ENCODE results near the gene CDK14. TPM values are rescaled to one million over a fixed set of nuclear protein-coding genes. Genes with fewer than 3 reads are reported as not detected.

CDK14 gene
- total and polyA plus RNA-seq, 2 donors (not counting 1 experiment from before 2014, with no cell fraction given): 42.1 to 167 TPM

- Mint-ChIP-seq H3K27ac (no peak overlapping the region), H3K27me3 (no peaks in the 10 kb centered on the region), H3K4me3 (no peak overlapping the region), H3K4me1 (peaks cover 3% of the 10 kb centered on the region), H3K9me3 (ENCODE audit: insufficient read depth) (peaks cover 3% of the 10 kb centered on the region)
- DNase-seq: no peak
- no peak for ATAC-seq (ENCODE audit: low read depth)
- no peaks in the 10 kb centered on the region for H4K20me1 ChIP-seq (ENCODE audit: control insufficient read depth, insufficient read depth, low read length, poor library complexity, severe bottlenecking)
- H3K4me1 ChIP-seq (ENCODE audit: control insufficient read depth in 2 of 2, insufficient read depth in 2 of 2, low read length in 2 of 2): no peaks in the 10 kb centered on the region
- H3K9ac ChIP-seq (ENCODE audit: low read length): no peak overlapping the region
- no peaks in the 10 kb centered on the region for H3K9me3 ChIP-seq (ENCODE audit: control extremely low read depth in 1 of 3, control insufficient read depth in 2 of 3, insufficient read depth in 1 of 3, low read length in 2 of 3)
- no peaks in the 10 kb centered on the region for H3K79me2 ChIP-seq (ENCODE audit: control insufficient read depth, insufficient read depth, low read length)
- POLR2A ChIA-PET: no interaction called here
- CTCF ChIA-PET: no interaction called here
- 100% methylated on average over 3 of the region's 4 CpGs for WGBS (ENCODE audit: insufficient coverage)
- intact Hi-C loops (cut with micrococcal nuclease): no loop called here
- no peaks in the 10 kb centered on the region for H3K27me3 ChIP-seq (replicated peaks in 1 of 4; ENCODE audit: control extremely low read depth in 1 of 4, control insufficient read depth in 3 of 4, insufficient read depth in 4 of 4, low read length in 3 of 4)
- no peak overlapping the region for H3K4me3 ChIP-seq (ENCODE audit: control extremely low read depth in 1 of 5, extremely low read depth in 1 of 5, insufficient read depth in 1 of 5, low read depth in 2 of 5, low read length in 4 of 5)
- peaks cover 3 to 9% of the 10 kb centered on the region in 2 experiments for H3K36me3 ChIP-seq (replicated peaks in 1 of 2; ENCODE audit: control extremely low read depth in 1 of 2, control insufficient read depth in 1 of 2, extremely low read depth in 1 of 2, insufficient read depth in 2 of 2, low read length in 1 of 2)
- no peak overlapping the region for H3K27ac ChIP-seq (ENCODE audit: low read length in 2 of 2)
- no peak overlapping the region for H3K4me2 ChIP-seq (replicated peaks; ENCODE audit: low read depth, low read length, poor library complexity, severe bottlenecking)
- no peak for TF ChIP-seq EZH2 (IDR thresholded peaks at IDR 0.05; ENCODE audit: borderline replicate concordance, insufficient read depth, low read depth, low read length, poor library complexity, severe bottlenecking)
- TF ChIP-seq, protein P1, sequence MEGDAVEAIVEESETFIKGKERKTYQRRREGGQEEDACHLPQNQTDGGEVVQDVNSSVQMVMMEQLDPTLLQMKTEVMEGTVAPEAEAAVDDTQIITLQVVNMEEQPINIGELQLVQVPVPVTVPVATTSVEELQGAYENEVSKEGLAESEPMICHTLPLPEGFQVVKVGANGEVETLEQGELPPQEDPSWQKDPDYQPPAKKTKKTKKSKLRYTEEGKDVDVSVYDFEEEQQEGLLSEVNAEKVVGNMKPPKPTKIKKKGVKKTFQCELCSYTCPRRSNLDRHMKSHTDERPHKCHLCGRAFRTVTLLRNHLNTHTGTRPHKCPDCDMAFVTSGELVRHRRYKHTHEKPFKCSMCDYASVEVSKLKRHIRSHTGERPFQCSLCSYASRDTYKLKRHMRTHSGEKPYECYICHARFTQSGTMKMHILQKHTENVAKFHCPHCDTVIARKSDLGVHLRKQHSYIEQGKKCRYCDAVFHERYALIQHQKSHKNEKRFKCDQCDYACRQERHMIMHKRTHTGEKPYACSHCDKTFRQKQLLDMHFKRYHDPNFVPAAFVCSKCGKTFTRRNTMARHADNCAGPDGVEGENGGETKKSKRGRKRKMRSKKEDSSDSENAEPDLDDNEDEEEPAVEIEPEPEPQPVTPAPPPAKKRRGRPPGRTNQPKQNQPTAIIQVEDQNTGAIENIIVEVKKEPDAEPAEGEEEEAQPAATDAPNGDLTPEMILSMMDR (IDR thresholded peaks at IDR 0.05): no peak
- no peak overlapping the region for H2AFZ ChIP-seq (ENCODE audit: insufficient read depth, low read depth, low read length, poor library complexity, severe bottlenecking)
Measured at GRCh38 chr7:90900628-90901356, 304.7 kb downstream of the CDK14 start.

DNA sequence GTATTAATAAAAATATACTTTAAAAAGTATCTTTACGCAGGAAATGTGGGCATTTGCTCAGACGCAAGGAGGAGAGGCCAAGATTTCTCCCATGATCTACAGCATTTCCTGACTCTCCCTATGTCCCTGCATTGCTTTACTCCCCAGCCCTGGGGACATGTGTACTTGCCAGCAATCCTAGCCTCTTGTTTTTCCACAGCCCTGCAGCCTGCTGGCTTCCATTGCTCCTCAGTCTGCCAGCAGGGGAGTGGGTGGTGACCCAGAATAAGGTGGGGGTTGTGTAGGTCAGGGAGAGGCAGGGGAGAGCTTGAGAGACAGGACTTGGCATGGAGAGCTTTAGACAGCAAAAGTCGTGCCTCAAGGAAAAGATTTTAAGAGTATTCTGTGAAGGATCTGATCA, 307.7 kb downstream of the CDK14 start:
- H3K27ac Mint-ChIP-seq: no peak overlapping the region

More for the DNA sequence above, 307.7 kb downstream of the CDK14 start:
- Histone ChIP-seq H3K9me3 (ENCODE audit: control extremely low read depth in 1 of 3, control insufficient read depth in 2 of 3, insufficient read depth in 1 of 3, low read length in 2 of 3) (no peaks in the 10 kb centered on the region), H3K27me3 (replicated peaks in 1 of 4; ENCODE audit: control extremely low read depth in 1 of 4, control insufficient read depth in 3 of 4, insufficient read depth in 4 of 4, low read length in 3 of 4) (no peaks in the 10 kb centered on the region), H3K36me3 (replicated peaks in 1 of 2; ENCODE audit: control extremely low read depth in 1 of 2, control insufficient read depth in 1 of 2, extremely low read depth in 1 of 2, insufficient read depth in 2 of 2, low read length in 1 of 2) (peaks cover 3 to 14% of the 10 kb centered on the region in 2 experiments), H2AFZ (ENCODE audit: insufficient read depth, low read depth, low read length, poor library complexity, severe bottlenecking) (no peak overlapping the region), H4K20me1 (ENCODE audit: control insufficient read depth, insufficient read depth, low read length, poor library complexity, severe bottlenecking) (no peaks in the 10 kb centered on the region), H3K4me2 (replicated peaks; ENCODE audit: low read depth, low read length, poor library complexity, severe bottlenecking) (no peak overlapping the region), H3K79me2 (ENCODE audit: control insufficient read depth, insufficient read depth, low read length) (no peaks in the 10 kb centered on the region), H3K27ac (ENCODE audit: low read length in 2 of 2) (no peak overlapping the region), H3K4me1 (ENCODE audit: control insufficient read depth in 2 of 2, insufficient read depth in 2 of 2, low read length in 2 of 2) (no peaks in the 10 kb centered on the region), H3K4me3 (ENCODE audit: control extremely low read depth in 1 of 5, extremely low read depth in 1 of 5, insufficient read depth in 1 of 5, low read depth in 2 of 5, low read length in 4 of 5) (no peak overlapping the region), H3K9ac (ENCODE audit: low read length) (no peak overlapping the region)
- H3K27me3 Mint-ChIP-seq: no peaks in the 10 kb centered on the region
- ChIA-PET CTCF (no interaction called here), POLR2A (no interaction called here)
- intact Hi-C loops (cut with micrococcal nuclease): no loop called here
- H3K4me3 Mint-ChIP-seq: no peak overlapping the region
- peaks cover 3% of the 10 kb centered on the region for H3K9me3 Mint-ChIP-seq (ENCODE audit: insufficient read depth)
- WGBS (ENCODE audit: insufficient coverage): 90% methylated on average over 2 of the region's 3 CpGs
- no peak for ATAC-seq (ENCODE audit: low read depth)
- DNase-seq: no peak
- TF ChIP-seq, protein P1 (IDR thresholded peaks at IDR 0.05): no peak
- TF ChIP-seq EZH2 (IDR thresholded peaks at IDR 0.05; ENCODE audit: borderline replicate concordance, insufficient read depth, low read depth, low read length, poor library complexity, severe bottlenecking): no peak
- no peaks in the 10 kb centered on the region for H3K4me1 Mint-ChIP-seq
